ENCODE results near the gene TSPAN15.

TSPAN15 gene

GRCh38 chr10:69451209-69451783 lies at the start of gene TSPAN15:
TSS of gene TSPAN15 (plus strand) at chr10:69451465. CDS start at chr10:69451595, 130 bp downstream.
- DNase-seq: no peak

DNA sequence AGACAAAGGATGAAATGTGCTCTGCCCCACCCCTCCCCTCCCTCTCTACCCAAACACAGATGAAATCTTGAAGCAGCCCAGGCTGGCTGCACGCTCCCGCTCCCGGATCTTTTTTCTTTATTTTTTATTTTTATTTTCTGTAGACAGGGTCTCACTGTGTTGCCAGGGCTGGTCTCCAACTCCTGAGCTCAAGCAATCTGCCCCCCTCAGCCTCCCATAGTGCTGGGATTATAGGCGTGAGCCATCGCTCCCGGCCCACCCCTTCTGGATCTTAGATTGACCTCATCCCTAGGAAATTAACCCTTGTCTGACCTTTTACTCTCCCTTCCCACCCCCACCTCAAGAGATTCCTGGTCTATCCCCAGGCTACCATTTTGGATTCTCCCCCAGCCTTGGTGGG lies 48.9 kb upstream of the TSPAN15 start:
- DNase-seq: no peak

DNA sequence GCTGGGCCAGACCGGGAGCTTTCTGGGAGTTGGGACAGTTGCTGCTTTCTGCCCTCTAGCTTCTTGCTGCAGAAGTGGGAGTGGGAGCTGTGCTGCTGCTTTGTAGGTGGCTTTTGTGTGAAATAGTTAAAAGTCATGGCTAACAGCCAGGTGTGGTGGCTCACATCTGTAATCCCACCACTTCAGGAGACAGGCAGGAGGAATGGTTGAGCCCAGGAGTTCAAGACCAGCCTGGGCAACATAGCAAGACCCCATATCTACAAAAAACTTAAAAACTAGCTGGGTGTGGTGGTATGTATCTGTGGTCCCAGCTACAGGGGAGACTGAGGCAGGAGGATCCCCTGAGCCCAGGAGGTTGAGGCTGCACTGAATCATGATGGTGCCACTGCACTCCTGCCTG lies 48.2 kb upstream of the TSPAN15 start:
- DNase-seq: no peak

DNA sequence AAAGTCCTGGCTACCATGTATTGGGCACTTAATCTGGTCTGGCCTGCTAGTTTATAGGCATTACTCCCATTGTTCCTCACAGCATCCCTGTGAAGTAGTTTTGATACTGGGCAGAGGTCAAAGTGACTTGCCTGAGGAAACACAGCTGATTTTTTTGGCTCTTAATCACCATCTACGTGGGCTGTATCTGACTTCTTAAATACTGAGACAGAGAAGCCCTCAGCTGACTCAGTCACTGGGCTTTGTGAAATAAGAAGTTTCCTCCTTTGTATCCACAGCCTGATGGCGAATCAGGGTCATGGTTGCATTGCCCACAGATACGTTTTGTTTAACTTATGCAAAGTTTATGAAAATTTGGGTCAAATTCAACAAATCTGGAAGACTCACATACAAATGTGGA lies 47.7 kb upstream of the TSPAN15 start:
- DNase-seq: no peak

DNA sequence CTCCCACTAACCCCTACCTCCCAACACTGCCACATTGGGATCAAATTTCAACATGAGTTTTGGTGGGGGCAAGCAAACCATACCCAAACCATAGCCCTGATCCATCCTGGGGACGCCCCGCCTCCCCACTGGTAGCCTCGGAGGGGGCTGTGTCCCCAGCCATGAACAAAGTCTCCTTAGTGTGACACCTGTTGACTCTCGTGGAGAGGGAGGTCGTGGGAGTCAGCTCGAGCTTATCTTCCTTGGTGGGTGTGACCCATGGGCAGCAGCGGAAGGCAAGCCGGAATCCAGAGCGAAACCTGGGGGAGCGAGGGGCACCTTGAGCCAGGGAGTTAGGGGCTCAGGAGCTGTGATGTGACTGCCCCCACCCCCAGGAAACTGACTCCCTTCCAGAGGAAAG lies 46.5 kb upstream of the TSPAN15 start:
- DNase-seq: no peak

GRCh38 chr10:69405221-69405620 lies 46.0 kb upstream of the TSPAN15 start:
- no peak for DNase-seq

GRCh38 chr10:69406302-69406811 lies 44.9 kb upstream of the TSPAN15 start:
- no peak for DNase-seq

DNA sequence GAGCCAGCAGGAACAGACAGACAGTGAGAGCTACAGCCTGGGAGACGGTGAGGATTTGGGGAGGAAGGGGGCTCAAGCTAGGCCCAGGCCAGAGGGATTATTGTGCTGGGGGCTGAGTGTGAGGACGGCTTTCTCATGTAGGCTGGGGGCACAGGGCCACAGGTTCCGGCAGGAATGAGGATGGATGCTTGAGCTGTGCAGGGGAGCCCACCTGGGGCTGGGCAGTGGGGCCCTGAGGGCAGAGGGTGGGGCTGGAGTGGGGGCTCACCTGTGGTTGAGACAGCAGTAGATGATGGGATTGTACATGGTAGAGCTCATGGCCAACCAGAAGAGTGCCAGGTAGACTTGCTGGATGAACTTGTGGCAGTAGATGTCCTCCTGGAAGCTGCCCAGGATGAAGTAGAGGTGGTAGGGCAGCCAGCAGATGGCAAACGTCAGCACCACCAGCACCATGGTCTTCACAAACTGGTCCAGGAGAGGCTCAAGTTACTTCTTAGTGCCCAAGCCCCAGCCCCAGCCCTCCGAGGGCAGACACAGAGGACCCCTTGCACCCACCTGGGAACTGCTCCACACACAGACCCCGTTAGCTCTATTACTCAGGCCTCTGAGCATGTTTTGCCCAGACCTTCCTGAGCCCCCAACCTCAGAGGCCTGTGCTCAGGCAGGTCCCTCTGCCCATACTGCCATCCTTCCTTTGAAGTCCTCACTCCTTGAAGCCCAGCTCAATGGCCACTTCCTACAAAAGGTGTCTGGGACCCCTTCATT lies 44.3 kb upstream of the TSPAN15 start:
- DNase-seq: no peak

DNA sequence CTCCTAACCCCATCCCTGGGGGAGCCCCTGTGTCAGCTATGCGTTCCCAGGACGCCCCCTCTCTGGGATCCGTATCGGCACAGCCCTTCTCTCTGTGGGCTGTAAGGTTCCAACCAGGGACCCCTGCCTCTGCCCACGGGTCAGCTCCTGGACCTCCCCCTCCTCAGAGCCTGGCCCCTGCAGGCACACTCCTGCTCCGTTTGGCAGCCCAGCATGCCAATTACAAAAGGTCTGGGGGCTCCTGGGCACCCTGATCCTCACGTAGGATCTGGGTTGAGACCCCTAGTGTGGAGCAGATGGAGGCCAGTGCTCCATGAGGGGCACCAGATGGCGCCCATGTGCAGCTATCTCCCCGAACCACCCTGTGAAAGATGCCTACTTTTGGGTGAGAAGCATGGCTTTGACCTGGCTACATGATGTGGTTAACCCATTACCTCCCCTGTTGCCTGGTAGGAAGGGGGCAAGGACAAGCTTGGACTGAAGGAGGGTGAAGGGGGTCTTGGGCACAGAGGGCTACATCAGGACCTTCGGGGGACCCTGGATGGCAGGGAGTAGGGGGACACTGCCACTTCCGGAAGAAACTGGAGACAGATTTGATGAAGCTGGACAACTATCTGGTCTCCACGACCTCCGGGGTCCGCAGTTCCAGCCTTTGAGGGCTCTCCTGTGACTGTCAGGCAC lies 43.5 kb upstream of the TSPAN15 start:
- no peak for DNase-seq

DNA sequence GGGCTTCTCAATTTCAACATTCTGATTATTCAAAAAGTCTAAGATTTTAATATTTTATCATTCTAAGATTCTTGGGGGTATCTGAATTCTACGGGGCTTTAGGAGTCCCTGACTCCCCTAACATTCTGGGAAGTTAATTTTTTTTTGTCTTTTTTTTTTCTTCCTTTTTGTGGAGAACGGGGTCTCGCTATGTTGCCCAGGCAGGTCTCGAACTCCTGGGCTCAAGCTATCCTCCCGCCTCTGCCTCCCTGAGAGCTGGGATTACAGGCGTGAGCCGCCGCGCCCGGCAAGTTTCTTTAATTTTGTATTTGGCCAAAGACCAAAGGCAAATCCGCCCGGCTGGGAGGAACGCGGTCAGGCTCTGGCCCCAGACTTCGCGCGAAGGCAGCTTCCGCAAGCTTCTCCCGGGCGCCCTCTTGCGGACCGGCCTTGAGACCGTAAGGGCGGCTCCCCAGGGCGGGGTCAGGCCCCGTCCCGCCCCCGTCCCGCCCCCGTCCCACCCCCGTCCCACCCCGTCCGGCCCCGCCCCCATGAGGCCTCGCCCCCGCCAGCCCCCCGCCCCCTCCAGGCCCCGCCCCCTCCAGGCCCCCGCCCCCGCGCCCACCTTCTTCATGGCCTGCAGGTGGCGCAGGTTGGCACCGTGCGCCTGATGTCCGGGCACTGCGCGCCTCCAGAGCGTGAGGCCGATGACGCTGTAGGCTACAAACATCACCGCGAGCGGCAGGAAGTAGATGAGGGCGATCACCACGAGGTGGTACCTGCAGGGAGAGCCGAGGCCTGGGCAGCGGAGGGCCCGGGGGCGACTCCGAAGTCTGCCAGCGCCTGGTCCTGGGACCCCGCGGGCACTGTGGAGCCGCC lies 42.7 kb upstream of the TSPAN15 start:
- DNase-seq: peak; percentile 88

DNA sequence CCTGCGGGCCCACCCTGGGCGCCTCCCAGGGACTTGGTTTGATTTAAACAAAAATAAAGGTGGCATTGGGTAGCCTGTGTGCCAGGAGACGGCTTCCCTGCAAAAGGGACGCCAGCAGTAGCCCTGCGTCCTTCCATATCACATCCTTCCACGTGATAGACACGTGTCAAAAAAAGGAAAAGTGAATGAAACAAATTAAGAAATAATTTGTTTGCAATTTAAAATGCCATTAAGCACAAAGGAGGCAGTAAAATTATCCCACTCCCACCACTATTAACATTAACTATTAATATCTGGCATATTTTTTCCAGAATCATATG lies 42.1 kb upstream of the TSPAN15 start:
- peak; percentile 58 for DNase-seq

GRCh38 chr10:69409968-69410367 lies 41.3 kb upstream of the TSPAN15 start:
- peak; percentile 85 for DNase-seq

DNA sequence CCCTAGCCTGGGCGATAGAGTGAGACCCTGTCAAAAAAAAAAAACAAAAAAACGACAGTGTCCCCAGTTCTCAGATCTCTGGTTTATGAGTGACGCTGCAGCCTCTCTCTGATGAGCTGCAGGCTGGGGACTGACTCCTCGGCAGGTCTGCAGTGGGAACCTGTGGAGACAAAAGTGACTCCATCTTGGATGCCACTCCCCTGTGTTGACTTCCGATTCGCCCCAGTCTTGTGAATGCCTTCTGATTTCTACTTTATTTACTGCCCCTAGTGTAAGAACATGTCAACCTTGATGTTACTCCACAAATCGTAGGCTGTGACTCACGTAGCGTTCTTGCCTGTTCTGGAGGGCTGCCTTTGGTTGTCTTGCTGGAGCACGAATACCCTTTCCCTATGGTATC lies 40.8 kb upstream of the TSPAN15 start:
- no peak for DNase-seq

DNA sequence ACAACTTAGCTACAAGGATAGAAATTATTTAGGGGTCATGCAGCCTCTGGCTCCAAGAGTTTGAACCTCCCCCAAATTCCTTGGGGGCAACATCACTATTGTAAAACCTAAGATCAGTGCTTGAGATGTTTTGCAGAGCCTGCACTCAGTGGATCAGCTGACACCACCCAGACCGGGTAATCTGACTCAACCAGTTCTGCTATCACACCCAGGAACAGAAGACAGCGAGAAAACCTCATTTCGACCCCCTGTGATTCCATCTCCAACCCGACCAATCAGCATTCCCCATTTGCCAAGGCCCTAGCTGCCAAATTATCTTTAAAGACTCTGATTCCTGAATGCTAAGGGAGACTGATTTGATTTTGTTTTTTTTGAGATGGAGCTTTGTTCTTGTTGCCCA lies 39.8 kb upstream of the TSPAN15 start:
- DNase-seq: no peak

DNA sequence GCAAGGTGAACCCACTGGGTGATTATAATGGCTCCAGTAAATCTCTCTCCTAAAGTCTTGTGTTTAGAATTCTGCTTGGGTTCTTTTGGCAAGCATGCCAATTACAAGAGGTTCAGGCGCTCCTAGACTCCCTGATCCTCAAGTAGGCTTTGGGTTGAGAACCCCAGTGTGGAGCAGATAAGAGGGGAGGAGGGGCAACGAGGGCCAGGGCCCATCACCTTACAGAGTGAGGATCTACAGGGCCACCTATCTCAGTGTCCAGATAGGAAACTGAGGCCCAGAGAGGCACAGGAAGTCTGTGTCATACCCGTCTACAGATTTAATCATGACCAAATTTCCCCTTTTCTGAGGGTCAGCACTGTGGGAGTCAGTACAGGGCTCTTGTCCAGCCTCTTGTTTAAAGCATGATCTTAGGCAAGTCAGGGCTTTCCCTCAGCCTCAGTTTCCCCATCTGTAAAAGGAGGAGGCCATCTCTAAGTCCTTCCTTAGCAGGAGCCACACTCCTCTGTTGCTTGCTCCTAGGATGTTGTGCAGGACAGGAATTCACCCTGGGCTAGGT lies 39.0 kb upstream of the TSPAN15 start:
- DNase-seq: no peak

DNA sequence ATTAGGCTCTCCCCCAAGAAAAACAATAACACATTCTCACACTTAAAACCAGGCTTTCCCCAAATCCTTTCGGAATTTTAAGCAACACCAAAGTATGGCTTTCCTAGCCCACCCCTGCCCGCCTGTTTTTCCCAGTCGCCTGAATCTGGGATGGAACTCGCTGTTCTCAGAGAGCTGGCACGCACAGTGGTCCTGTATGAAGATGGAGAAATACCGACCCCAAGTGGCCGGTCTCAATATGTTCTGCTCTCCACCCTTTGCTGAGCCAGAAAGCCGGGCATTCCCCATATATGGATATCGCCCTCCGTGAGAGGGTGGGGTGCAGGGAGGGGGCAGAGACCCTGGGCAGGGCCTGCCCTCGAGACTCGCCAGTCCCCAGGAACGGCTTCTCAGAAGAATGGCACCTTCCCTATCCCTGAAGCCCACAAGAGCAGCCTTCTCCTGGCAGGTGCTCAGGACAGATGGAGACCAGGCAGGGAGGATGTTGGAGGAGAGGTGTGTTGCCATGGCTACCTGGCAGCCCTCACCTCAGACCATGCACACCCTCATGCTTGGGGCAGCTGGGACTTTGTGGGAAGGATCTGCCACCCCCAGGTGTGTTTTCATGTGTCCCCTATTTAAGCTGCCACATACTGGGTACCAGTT lies 37.9 kb upstream of the TSPAN15 start:
- DNase-seq: no peak

- no peak for DNase-seq
These were observed 36.9 kb upstream of the TSPAN15 start for GRCh38 chr10:69414036-69415018.

DNA sequence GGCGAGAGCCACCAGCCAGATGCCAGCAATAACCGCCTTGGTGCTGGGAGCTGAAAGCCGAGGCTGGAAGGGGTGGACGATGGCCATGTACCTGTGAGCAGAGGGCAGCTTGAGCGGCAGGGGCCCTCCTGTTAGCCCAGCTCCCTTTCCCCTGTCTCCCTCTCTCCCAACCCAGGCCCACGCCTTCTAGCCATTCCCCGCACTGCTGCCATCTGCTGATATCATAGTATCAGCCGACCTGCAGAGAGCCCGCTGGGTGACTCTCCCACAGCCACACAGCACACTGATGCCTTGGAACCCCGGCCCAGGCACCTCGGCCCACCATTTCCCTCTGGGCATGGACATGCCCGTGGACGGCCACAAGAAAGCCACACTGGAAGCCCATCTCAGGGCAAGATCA lies 36.2 kb upstream of the TSPAN15 start:
- DNase-seq: no peak

GRCh38 chr10:69415951-69416350 lies 35.3 kb upstream of the TSPAN15 start:
- DNase-seq: no peak

GRCh38 chr10:69416695-69417094 lies 34.6 kb upstream of the TSPAN15 start, which contains the start of gene TACR2:
TSS of gene TACR2 (minus strand) at chr10:69416918. CDS start at chr10:69416323, 595 bp downstream.
- DNase-seq: no peak

DNA sequence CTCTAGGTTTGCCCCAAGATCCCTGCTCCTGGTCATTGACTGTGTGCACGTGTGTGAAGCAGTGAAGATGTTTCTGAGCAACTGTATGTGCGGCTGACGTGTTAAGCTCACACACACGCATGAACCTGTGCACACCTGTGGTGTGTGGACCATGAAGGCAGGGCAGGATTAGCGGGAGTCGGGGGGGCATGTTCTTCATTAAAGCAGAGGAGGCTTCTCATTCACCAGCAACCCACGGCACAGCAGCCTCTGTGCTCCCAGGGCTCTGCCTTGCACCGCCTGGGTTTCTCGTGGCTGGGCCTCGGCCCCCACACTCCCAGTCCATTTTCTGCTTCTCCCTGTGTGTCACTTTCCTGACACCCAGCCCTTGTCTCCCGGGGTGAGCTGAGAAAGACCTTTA lies 33.7 kb upstream of the TSPAN15 start:
- no peak for DNase-seq

All from GF-D8 (cell line).